NCI-H187 treated with DMSO at 0.1 percent for 48 hours (cell line): ENCODE data around the gene CSF1R.
"Not testable (repeated sequence)": the region's sequence is repeated elsewhere in the genome, so short reads cannot be mapped to it uniquely, and the experiment has no call there.

Experiments
- DNase-seq: peaks from one replicate; lab custom pipeline; 2025; lab: John Stamatoyannopoulos, UW

The CSF1R gene

GRCh38 chr5:150054569-150054968 is 31.8 kb downstream of the CSF1R start:
- no peak for DNase-seq

DNA sequence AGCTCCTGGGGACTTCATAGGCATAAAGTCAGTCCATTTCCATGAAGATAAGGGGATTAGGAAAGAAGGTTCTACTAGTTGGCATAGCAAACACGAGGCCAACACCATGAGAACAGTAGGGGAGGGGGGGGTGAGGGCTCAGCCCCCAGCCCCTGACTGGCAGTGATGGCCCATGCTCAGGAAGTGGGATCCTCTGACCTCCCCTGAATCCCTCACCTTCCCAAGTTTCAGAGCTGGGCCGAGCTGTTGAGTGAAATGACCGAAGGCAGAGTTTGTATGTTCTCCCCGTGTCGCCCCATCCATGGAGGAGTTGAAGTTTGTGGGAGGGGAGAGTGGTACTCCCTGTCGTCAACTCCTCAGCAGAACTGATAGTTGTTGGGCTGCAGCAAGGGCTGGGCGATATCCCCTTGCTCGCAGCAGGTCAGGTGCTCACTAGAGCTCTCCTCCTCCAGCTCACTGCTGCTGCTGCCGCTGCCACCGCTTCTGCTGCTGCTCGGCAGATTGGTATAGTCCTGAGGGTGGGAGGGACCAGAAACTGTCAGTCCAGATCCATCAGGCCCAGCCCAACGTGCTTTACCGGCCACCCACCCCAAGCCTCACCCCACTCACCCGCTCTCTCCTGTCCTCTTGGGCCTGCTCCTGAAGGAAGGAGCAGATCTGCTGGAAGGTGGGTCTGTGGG is 32.5 kb downstream of the CSF1R start:
- no peak for DNase-seq

GRCh38 chr5:150052956-150053712 is 33.2 kb downstream of the CSF1R start:
- no peak for DNase-seq

GRCh38 chr5:150052226-150052955 is 34.0 kb downstream of the CSF1R start:
- DNase-seq = no peak

- no peak for DNase-seq
These were observed 34.6 kb downstream of the CSF1R start for GRCh38 chr5:150051657-150052195.

DNA sequence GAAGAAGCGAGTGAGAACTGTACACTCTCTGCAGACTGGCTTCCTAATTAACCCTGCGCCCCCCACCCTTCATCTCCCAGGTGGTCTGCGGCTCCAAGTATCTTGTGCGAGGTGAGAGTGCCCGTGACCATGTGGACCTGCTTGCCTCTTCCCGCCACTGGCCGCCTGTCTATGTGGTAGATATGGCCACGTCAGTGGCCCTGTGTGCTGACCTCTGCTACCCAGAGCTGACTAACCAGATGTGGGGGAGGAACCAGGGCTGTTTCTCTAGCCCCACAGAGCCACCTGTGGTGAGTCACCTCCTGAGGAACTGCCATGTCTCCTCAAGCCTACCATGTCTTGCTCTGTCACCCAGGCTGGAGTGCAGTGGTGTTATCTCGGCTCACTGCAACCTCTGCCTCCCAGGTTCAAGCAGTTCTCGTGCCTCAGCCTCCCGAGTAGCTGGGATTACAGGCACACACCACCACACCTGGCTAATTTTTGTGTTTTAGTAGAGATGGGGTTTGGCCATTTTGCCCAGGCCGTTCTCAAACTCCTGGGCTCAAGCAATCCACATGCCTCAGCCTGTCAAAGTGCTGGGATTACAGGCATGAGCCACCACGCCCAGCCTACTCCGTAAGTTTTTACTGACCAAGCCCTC is 36.1 kb downstream of the CSF1R start:
- not testable (repeated sequence) for DNase-seq

DNA sequence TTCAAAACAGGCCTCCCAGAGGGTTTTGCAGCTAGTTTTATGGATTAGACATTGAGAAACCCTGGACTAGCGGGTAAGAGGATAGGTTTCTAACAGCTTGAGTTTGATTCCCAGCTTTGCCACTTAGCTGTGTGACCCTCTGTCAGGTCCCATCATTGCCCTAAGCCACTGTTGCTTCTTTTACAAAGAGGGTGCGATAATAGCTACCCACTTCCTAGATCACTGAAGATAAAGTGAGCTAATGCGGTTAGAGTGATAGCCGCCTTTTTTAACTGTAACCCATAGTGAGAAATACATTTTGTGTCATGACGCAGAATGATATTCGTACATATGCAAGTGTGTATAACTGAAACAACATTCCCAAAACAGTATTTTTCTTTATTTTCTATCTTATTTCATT is 40.3 kb downstream of the CSF1R start:
- DNase-seq = no peak

DNA sequence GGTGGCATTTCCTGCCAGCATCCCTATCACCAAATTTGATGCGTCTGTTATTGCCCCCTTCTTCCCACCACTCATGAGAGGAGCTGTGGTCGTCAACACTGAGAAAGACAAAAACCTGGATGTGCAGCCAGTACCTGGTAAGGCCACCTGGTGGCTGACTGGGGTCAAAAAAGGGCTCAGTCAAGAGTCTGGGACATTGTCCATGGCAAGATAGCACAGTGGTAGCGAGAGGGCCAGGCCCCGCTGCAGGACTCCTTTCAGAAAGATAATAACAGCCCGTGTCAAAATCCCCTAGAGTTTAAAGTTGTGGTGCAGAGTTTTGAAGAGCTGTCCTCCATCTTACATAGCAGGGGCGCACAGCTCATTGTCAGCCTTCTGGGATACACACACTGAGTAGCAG is 40.8 kb downstream of the CSF1R start:
- no peak for DNase-seq

DNA sequence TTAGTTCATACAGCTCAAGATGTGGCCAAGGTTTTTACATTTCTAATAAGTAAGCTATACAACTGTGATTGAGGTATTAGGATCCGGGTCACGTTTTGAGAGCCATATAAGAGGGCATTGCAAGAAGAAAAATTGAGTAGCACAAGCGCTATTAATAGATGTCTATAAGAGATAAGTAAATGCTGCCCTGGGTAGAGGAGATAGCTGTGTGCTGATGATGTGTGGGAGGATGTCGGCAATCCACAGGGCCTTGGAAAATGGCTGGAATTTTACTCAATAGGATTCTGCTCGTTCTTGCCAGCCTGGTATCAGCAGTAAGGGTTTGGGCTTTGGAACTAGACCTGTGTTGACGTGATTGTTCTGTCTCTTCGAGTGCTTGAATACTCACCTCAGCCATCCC is 41.6 kb downstream of the CSF1R start:
- DNase-seq = no peak

- DNase-seq = no peak
These were observed 42.0 kb downstream of the CSF1R start for GRCh38 chr5:150044329-150044681.

DNA sequence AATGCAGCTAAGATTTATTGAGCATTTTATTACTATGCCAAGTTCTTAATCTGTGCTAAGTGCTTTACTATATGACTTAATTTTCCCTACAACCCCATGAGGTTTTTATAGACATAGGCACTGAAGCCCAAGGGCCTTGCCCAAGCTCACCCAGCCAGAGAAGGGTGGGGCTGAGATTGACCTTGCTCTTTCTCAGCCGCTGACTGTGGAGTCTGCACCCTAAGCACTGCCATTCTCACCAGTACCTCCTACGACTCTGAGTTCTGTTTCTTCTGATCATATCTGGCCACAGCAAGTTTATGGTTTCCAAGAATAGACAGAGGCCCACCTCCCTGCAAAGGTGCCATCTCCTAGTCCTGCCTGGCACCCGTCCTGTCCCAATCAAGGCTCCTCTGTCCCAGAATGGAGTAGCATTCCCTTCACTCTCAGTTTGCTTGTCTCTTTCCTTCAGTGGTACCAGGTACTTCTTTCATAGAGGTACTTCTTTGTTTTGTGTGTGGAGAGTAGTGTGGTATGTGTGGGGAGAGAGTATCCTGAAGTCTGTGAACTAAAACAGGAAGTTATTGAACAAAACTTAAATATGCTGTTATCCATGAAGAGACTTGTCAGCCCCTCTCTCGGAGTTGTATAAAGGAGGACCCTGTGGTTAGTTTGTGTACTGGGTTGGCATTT is 42.6 kb downstream of the CSF1R start:
- no peak for DNase-seq

GRCh38 chr5:150042459-150042858 is 43.9 kb downstream of the CSF1R start:
- no peak for DNase-seq

DNA sequence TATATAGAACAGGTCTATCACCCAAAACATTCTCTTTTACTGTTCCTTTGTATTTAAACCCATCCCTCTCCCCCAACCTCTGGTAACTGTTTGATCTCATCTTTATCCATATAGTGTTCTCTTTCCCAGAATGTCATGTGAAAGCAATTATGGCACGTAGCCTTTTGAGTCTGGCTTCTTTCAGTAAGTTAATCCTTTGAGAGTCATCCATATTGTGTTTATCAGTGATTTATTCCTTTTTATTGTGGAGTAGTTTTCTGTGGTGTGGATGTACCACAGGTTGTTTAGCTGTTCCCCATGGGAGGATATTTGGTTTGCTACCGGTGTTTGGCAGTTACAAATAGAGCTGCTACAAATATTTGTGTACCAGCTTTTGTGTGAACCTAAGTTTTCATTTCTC is 47.8 kb downstream of the CSF1R start:
- no peak for DNase-seq

- no peak for DNase-seq
These were observed 49.8 kb downstream of the CSF1R start for GRCh38 chr5:150036513-150036912.

GRCh38 chr5:150035139-150035895 is 51.0 kb downstream of the CSF1R start:
- no peak for DNase-seq

GRCh38 chr5:150034662-150035061 is 51.7 kb downstream of the CSF1R start:
- DNase-seq = no peak

DNA sequence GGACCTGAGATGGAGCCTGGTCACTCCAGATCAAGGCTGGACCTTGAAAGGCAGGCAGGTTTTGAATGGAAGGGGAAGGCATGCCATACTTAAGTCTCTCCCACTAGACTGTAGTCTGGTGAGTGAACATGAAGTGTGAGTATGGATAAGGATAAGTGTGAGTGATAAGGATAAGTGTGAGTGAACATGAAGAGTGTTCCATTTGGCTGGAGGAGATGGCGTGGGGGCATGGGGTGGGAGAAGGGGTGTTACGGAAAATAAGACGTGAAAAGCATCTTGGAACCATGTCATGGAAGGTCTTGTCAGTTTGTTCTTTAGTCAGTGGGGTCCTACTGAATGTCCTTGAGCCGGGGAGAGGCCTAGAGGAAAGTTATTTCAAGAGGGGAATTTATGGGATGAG is 53.0 kb downstream of the CSF1R start:
- DNase-seq = no peak

GRCh38 chr5:150028047-150028446 is 58.3 kb downstream of the CSF1R start:
- not testable (repeated sequence) for DNase-seq

DNA sequence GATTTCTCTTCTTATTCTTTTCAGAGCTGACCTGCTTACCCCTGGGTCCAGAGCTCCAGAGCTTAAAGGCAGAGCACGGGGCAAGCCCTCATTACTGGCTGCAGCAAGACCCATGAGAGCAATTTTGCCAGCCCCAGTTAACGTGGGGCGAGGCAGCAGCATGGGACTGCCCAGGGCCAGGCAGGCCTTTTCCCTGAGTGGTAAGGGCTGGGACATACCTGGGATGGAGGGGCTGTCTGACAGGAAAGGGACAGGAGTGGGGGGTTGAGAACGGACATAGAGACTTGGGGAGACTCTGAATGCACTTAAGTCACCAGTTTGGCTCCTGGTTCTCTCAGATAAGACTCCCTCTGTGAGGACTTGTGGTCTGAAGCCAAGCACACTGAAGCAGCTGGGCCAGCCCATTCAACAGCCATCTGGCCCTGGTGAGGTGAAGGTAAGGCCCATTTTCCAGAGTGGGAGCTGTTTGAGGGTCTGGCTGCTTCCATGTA is 59.6 kb downstream of the CSF1R start:
- DNase-seq = no peak

- DNase-seq = no peak
These were observed 61.9 kb downstream of the CSF1R start for GRCh38 chr5:150024346-150024984.
